ENCODE measurements around the gene PPP2R5C.
A peak's percentile ranks its signal among the peaks of the same experiment; 100 is the strongest.
"Not testable (repeated sequence)": the region's sequence is repeated elsewhere in the genome, so short reads cannot be mapped to it uniquely, and the experiment has no call there.

The PPP2R5C gene

GRCh38 chr14:101727611-101728366 is 33.7 kb upstream of the PPP2R5C start:
- DNase-seq (ENCODE audit: low read depth): no peak

GRCh38 chr14:101728367-101728742 is 33.2 kb upstream of the PPP2R5C start:
- no peak for DNase-seq (ENCODE audit: low read depth)

- no peak for DNase-seq (ENCODE audit: low read depth)
These were observed 32.1 kb upstream of the PPP2R5C start for GRCh38 chr14:101729382-101729781.

GRCh38 chr14:101730157-101730556 is 31.4 kb upstream of the PPP2R5C start:
- DNase-seq (ENCODE audit: low read depth): not testable (repeated sequence)

GRCh38 chr14:101730626-101731186 is 30.8 kb upstream of the PPP2R5C start:
- DNase-seq (ENCODE audit: low read depth): no peak

- DNase-seq (ENCODE audit: low read depth): peak; percentile 62
These were observed 30.1 kb upstream of the PPP2R5C start for GRCh38 chr14:101731187-101732080.

- no peak for DNase-seq (ENCODE audit: low read depth)
These were observed 29.4 kb upstream of the PPP2R5C start for GRCh38 chr14:101732118-101732517.

- DNase-seq (ENCODE audit: low read depth): no peak
These were observed 28.3 kb upstream of the PPP2R5C start for GRCh38 chr14:101733211-101733610.

GRCh38 chr14:101734246-101734847 is 27.2 kb upstream of the PPP2R5C start:
- DNase-seq (ENCODE audit: low read depth): no peak

GRCh38 chr14:101735453-101735852 is 26.1 kb upstream of the PPP2R5C start:
- DNase-seq (ENCODE audit: low read depth): no peak

GRCh38 chr14:101736071-101736470 is 25.4 kb upstream of the PPP2R5C start:
- DNase-seq (ENCODE audit: low read depth): no peak

- no peak for DNase-seq (ENCODE audit: low read depth)
These were observed 24.9 kb upstream of the PPP2R5C start for GRCh38 chr14:101736585-101736984.

- DNase-seq (ENCODE audit: low read depth): no peak
These were observed 23.8 kb upstream of the PPP2R5C start for GRCh38 chr14:101737414-101738339.

GRCh38 chr14:101738703-101739320 is 22.7 kb upstream of the PPP2R5C start:
- DNase-seq (ENCODE audit: low read depth): no peak

GRCh38 chr14:101739446-101740141 is 21.9 kb upstream of the PPP2R5C start:
- no peak for DNase-seq (ENCODE audit: low read depth)

GRCh38 chr14:101740981-101741380 is 20.5 kb upstream of the PPP2R5C start:
- no peak for DNase-seq (ENCODE audit: low read depth)

- no peak for DNase-seq (ENCODE audit: low read depth)
These were observed 17.8 kb upstream of the PPP2R5C start for GRCh38 chr14:101743701-101744100.

GRCh38 chr14:101744382-101744781 is 17.1 kb upstream of the PPP2R5C start:
- DNase-seq (ENCODE audit: low read depth): not testable (repeated sequence)

GRCh38 chr14:101749756-101750155 is 11.8 kb upstream of the PPP2R5C start:
- not testable (repeated sequence) for DNase-seq (ENCODE audit: low read depth)

GRCh38 chr14:101754893-101755292 is 6.6 kb upstream of the PPP2R5C start:
- no peak for DNase-seq (ENCODE audit: low read depth)

Measured in stimulated activated CD8-positive, alpha-beta memory T cell treated with anti-CD3 and anti-CD28 coated beads, Interleukin-15, amount 100 ng/mL, for 1 hour (primary cell).